IPS DF 4.7 (cell line): ENCODE results near the gene LZTR1.

Source experiments
- DNase-seq: peaks from one replicate; pipeline ENCODE4 v3.0.0-alpha.2; 2013; ENCODE audit warnings: low spot score; ENCODE audit errors: extremely low read depth

The LZTR1 gene

GRCh38 chr22:20949698-20950183, 32.4 kb upstream of the LZTR1 start:
- no peak for DNase-seq

GRCh38 chr22:20951151-20951931, 30.8 kb upstream of the LZTR1 start:
- no peak for DNase-seq

GRCh38 chr22:20951932-20952380, 30.1 kb upstream of the LZTR1 start:
- DNase-seq: no peak

GRCh38 chr22:20952544-20953341, 29.4 kb upstream of the LZTR1 start:
- DNase-seq: no peak

GRCh38 chr22:20953342-20953608, 28.8 kb upstream of the LZTR1 start:
- no peak for DNase-seq

- DNase-seq: no peak
Measured at GRCh38 chr22:20953668-20954500, 28.2 kb upstream of the LZTR1 start.

GRCh38 chr22:20955548-20955947, 26.5 kb upstream of the LZTR1 start:
- no peak for DNase-seq

- no peak for DNase-seq
Measured at GRCh38 chr22:20956258-20957101, 25.6 kb upstream of the LZTR1 start.

- no peak for DNase-seq
Measured at GRCh38 chr22:20957102-20957682, 24.9 kb upstream of the LZTR1 start.

GRCh38 chr22:20957683-20958431, 24.2 kb upstream of the LZTR1 start:
- no peak for DNase-seq

- DNase-seq: no peak
Measured at GRCh38 chr22:20959578-20960461, 22.3 kb upstream of the LZTR1 start.

GRCh38 chr22:20960609-20961008, 21.5 kb upstream of the LZTR1 start:
- no peak for DNase-seq

- no peak for DNase-seq
Measured at GRCh38 chr22:20962491-20962945, 19.6 kb upstream of the LZTR1 start.

- DNase-seq: no peak
Measured at GRCh38 chr22:20963201-20964052, 18.7 kb upstream of the LZTR1 start.

GRCh38 chr22:20964090-20964798, 17.9 kb upstream of the LZTR1 start:
- DNase-seq: no peak

GRCh38 chr22:20964799-20965103, 17.3 kb upstream of the LZTR1 start:
- no peak for DNase-seq
